ENCODE data around the gene UCK1.
"Not testable (repeated sequence)": the region's sequence is repeated elsewhere in the genome, so short reads cannot be mapped to it uniquely, and the experiment has no call there.

UCK1 gene

DNA sequence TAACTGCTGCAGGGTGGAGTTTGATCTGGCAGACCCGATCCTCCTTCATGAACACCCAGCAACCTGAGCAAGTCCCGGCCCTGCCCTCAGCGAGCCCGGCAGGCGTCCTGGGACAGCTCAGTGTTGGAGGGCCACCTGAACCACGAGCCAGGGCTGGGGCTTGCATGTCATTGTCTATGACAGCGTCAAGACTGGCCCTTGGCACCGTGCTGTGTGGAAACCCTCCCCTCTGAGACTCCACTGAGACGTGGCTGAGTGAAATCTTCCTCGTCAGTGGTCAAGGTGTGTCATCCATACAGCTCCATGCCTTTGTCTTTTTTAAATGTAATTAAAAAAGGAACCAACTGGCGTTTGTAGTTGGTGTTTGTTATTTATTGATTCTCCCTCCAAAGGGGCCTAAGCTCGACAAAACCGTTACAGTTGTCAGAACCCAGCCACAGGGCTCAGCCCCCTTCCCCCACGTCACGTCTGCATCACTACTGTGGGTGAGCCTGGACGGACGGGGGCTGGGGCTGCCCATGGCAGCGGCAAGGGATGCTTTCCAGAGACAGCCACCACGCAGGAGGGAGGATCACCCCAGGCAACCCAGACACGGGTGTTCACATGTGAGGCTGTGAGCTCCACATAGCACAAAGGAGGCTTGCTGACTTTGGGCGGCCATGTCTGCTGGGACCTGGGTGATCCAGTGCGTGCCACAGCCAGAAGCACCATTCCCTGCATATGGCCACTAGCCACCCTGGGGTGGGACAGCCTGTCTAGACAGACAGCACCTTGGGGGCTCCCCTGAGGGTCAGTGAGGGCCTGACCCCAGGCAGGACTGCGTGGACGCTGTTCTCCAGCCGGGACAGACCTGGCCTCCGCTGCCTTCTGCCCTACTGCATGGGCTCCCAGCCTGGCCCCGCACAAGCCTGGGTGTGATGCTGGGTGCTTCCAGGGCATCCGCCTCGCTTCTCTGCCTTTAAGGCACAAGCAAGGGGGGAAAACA lies 7.3 kb downstream of the UCK1 start:
- DNase-seq = no peak

DNA sequence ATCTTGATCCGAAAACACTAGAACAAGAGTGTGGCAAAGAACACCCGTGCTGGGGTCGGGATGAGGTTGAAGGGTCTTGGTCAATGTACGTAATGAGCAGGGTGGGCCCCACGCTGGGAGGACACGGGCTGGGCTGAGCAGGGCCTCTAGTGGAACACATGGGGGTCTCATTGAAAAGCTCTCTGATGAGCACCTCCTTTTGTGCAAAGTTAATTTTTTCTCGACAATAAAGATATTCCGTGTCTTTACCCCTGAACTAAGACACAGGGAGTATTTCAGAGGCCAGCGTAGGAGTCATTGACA lies 8.0 kb downstream of the UCK1 start:
- DNase-seq = no peak

DNA sequence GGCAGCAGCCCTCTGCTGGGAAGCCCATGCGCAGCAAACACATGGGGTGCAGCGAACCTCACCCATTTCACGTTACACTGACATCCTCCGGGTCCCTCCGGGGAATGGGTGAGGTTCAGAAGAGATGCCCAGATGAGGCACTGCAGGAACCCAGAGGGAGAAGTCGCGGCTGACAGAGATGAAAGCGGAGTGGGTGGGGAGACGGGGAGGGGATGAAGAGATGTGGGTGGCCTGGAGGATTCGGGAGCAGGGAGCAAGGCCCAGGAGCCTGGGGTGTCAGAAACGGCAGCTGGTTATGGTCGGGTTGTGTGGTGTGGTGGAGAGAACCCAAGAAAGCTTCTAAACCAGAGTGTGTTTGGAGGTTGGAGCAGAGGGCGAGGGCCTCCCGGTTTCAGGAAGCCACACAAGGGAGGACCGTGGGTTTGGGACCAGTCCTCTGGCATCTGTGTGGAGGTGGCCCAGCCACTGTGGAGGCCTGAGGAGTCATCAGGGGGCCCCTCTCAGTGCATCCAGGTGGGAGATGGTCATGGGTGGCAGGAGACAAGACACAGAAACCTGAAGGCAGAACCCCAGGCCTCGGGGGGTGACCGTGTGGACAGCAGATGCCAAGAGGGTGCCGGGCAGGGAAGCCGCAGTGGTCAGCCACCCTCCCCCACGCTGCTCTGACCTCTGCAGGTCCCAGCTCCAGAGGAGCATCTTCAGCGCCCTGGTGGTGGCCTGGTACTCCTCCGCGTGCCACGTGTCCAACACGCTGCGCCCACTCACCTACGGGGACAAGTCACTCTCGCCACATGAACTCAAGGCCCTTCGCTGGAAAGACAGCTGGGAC lies 8.6 kb downstream of the UCK1 start:
- DNase-seq = no peak

DNA sequence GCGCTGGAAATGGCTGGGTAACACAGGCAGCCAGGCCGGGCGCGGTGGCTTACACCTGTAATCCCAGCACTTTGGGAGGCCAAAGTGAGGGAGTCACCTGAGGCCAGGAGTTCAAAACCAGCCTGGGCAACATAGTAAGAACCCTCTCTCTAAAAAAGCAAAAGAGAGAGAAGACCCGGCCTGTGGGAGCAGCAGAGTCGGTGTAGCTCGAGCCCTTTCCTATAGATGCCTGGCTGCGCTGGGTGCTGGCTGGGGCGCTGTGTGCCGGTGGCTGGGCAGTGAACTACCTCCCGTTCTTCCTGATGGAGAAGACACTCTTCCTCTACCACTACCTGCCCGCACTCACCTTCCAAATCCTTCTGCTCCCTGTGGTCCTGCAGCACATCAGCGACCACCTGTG lies 9.2 kb downstream of the UCK1 start:
- no peak for DNase-seq

DNA sequence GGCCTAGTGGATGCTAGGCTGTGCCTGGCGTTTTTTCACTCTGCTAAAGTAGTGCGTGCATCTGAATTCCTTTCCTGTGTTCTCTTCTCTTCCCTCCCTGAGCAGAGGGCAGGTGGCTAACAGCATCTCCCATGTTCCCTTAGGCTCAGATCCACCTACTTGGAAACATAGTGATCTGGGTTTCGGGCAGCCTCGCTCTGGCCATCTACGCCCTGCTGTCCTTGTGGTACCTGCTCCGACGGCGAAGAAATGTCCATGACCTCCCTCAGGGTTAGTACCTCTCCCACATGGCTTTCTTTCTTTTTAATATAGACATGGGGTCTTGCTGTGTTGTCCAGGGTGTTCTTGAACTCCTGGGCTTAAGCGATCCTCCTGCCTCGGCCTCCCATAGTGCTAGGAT lies 9.9 kb downstream of the UCK1 start:
- no peak for DNase-seq

DNA sequence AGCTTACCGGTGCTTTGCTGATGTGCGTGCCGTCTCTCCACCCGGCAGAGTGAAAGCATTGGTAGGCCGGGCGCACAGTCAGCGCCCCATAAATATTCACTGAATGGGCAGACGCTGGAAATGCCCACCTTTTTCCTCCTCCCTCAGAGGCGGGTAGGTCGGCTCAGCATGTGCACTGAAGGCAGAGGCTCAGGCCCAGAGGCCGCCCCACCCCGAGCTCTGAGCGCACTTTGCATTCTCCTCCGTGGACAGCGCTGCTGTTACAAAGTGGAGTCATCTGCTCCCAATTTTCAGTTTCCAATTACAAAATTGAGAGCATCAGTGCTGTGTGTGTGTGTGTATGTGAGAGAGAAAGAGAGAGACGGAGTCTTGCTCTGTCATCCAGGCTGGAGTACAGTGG lies 10.6 kb downstream of the UCK1 start:
- DNase-seq = no peak

DNA sequence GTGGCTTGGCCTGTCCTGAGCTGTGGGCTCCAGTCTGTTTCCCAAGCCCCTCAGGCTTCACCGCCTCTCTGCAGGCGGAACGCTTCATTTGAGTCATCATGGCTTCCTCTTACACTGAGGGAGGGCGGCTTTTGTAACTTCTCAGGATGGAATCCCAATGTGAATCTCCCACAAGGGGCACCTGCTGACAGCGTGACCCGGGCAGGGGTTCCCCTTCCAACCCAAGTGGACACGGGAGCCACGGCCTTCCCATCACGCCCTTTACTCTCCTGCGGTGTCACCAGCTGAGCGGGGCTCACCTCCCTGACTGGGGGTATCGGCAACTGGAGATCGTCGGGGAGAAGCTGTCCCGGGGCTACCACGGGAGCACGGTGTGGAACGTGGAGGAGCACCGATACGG lies 12.5 kb downstream of the UCK1 start:
- DNase-seq = no peak

DNA sequence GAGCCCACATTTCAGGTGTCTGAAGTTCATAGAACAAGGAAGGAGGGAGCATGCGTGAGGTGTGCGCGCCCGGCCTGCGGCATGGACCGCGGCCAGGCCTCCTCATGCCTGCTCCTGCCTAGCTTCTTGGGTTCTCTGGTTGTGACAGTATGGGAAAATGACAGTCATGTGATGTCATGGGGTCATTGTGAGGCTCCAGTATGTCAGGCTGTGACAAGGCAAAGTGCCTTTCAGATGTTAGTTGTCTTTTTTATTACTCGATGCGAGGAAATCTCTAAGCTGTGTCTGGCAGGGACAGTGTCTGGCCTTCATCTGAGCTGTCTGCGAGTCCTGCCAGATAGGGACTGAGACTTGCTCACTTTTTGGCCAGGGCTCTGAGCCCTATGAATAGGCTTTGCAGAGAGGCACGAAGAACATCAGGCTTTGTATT lies 13.3 kb downstream of the UCK1 start:
- DNase-seq = no peak

DNA sequence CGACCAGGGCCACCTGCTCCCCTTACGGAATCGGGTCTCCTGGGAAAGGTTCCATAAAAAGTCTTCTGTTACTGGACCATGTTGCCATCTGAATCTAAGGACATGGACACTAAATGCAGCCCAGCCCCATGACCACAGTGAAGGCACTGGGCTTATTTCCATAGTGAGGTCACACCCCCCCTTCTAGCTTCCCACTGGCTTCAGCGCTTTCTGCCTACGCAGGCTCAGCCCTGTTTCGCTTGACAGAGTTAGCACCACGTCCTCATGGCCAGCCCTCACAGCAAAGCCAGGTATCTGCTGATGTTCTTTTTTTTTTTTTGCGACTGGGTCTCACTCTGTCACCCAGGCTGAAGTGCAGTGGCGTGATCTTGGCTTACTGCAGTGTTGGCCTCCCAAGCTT lies 14.1 kb downstream of the UCK1 start:
- DNase-seq = no peak

DNA sequence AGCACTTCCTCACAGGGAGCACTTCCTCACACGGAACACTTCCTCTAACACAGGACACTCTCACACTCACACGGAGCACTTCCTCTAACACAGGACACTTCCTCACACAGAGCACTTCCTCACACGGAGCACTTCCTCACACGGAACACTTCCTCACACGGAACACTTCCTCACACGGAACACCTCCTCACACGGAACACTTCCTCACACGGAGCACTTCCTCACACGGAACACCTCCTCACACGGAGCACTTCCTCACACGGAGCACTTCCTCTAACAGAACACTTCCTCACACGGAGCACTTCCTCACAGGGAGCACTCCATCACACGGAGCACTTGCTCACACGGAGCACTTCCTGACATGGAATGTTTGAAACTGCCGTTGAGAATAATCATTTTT lies 15.0 kb downstream of the UCK1 start:
- no peak for DNase-seq

DNA sequence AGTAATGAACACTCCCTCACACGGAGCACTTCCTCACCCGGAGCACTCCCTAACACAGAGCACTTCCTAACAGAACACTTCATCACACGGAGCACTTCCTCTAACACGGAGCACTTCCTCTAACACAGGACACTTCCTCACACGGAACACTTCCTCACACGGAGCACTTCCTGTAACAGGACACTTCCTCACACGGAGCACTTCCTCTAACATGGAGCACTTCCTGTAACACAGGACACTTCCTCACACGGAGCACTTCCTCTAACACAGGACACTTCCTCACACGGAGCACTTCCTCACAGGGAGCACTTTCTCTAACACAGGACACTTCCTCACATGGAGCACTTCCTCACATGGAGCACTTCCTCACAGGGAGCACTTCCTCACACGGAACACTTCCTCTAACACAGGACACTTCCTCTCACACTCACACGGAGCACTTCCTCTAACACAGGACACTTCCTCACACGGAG lies 15.5 kb downstream of the UCK1 start:
- DNase-seq = not testable (repeated sequence)

DNA sequence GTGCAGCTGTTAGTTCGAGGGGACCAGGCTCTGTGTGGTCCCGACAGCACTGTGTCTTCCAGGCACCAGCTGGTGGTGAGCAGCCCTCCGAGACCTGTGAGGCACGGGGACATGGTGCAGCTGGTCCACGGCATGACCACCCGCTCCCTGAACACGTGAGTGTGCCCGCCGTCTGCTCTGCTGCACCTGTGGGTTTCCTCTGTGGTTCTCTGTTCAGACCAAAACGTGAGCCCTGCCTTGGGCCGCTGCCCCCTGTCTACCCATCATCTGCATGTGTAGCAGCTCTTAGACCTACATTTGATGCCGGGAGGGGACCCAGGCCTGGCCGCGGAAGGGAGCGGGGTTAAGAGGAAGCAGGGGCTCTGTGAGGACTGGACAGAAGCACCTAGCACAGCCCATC lies 17.9 kb downstream of the UCK1 start:
- DNase-seq = no peak

DNA sequence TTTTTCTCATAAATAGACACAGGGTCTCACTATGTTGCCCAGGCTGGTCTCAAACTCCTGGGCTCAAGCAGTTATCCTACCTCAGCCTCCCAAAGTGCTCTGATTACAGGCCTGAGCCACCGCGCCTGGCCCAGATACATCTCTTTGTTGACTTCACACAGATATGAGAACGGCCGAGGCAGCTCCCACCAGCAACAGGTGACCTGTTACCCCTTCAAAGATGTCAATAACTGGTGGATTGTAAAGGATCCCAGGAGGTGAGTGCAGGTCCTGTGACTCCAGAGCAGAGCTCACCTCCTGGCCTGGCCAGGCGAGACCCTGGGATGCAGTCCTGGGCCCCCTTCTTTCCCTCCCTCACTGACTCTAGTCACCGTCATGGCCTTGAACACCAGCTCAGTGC lies 19.2 kb downstream of the UCK1 start:
- DNase-seq = no peak

DNA sequence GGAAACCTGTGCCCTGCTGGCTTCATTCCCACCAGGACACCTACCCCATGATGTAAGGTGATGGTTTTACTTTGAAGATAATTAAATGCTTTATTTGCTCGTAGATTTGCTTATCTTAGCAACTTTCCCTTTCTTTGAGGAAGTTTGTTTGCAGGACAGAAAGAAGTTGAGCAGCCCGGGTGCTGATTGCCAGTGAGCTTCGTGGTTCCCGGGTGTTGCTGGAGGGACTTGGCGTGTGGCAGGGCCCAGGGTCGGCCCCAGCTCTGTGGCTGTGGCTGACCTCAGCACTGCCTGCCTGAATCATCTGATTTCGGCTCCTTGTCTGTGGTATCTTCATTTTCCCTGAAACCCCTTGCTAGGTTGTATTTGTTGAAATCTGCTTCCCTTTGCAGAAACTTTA lies 19.6 kb downstream of the UCK1 start:
- DNase-seq = no peak

DNA sequence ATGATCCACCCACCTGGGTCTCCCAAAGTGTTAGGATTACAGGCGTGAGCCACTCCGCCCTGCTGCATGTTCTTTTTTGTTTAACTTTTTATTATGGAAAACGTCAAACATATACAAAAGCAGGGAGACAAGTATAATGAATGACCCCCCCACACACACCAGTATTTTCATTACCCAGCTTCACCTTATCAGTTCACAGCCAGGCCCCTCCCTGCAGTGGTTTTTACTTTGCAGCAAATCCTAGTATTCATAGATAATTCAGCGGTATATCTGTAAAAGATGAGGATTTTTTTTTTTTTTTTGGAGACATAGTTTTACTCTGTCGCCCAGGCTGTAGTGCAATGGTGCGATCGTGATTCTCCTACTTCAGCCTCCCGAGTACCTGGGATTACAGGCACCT lies 26.1 kb downstream of the UCK1 start:
- no peak for DNase-seq

DNA sequence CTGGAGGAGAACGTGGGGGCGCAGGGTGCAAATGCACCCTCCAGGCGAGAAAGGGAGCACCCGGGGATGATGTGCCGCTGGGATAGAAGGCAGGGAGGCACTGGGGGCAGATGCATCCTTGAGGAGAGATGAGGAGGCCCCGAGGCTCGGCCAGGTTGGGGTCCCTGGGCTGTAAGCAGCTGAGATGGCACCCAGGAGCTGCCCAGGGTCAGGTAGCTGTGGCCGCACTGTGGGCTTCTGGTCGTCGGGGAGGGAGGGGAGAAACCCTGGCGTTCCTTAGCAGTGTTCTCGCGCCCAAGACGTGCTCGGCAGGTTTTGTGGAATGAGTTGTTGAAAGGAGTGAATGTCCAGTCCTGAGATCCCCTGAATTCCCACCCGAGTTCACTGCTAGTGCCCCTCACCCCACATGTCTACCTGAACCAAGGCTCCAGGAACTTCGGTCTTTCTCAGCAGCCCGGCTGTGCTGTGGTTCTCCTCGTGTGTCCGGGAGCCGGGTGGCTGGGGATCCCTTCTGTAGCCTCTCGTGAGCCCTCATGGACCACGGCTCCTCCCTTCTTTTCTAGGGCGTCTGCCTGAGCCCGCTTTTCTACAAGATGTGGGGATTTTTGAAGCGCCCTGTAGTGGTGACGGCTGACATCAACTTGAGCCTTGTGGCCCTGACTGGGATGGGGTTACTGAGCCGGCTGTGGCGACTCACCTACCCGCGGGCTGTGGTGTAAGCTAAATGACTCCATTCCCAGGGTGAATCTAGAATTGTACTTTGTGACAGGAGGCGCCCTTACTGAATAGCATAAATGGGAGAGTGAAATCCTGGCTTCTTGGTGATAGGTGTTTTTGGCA lies 27.2 kb downstream of the UCK1 start:
- DNase-seq = peak; percentile 43

DNA sequence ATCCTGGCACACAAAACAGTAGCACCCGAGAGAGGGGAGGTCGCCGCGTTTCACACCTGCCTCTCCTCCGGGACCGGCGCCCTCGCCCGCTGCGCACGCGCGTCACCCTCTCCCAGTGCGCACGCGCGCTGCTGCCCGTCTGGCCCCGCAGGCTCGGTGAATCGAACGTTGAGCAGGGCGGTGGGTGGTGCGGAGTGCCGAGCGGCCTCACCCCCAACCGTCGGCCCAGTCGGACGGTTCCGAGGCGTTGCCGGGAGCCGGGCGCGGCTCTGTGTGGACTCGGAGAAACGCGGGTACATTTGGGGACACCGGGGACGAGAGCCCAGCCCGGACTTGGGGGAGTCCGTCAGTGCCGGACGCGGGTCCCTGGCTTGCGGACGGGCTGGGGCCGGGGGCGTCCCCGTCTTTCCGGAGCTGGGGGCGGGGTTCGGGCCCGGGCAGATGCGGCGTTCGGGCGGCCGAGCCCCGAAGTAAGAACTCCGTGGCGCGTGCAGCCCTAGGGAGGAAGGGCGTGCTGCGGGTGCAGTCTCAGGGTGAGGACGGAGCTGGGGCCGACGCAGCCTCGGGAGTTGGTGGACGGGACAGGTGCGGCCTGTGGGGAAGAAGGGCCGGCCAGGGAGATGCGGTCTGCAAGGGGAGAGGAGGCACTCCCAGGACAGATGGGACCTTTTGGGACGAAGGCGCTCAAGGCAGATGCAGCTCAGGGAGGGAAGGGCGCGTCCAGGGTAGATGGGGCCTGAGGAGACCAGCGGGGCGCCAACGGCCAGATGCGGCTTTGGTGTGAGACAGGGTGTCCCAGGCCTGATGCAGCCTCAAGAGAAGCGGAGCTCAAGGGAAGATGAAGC lies 28.1 kb downstream of the UCK1 start, which contains the start of gene POMT1:
Gene POMT1 (plus strand): TSS at position 138 of the 845 bp plus-strand sequence. CDS start 1,301 bp downstream, outside the sequence.
- peak; percentile 96 for DNase-seq

DNA sequence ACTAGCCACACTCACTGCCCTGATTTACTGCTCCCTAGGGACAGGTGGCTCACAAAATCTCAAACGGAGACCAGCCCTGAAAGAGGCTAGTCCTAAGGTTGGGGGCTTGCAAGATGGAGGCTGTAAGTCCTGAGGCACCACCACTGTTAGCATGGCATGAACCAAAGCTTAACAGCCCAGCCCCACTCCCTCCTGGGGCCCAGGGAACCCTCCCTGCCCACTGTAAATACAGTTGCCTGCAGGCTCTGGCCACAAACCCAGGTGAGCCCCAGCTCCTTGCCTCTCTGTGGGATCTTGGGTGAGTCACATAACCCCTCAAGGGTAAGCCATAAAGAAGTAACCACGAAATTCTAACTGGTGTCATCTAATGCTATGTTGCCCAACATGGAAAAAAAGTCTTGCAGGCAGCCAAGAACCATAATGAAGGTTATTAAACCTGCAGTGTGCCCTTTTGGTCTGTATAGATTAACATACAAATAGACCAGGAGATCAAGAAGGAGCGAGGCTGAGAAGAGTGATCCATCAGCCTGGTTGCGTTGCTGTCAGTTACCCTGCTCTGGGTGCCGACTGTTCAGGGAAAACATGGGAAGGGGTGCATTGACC lies 30.0 kb downstream of the UCK1 start:
- DNase-seq = peak; percentile 20

DNA sequence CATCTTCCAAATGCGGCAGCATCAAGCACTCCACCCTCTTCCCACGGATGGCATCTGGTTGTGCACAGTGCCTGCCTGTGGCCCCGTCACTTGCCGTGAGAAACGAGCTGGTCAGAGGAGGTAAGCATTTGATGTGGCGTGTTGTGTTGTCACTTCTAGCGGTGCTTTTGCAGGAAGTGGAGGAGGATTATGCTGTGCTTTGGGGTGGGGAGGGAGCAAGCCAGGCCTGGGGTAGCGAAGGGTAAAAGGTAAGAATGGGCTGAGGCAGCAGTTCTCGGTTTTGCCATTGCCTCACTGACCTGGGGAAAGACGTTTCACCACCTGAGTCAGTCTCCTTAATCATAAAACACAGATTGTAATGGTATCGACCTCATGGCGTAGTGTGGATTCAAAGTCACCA lies 30.7 kb downstream of the UCK1 start:
- DNase-seq = no peak

DNA sequence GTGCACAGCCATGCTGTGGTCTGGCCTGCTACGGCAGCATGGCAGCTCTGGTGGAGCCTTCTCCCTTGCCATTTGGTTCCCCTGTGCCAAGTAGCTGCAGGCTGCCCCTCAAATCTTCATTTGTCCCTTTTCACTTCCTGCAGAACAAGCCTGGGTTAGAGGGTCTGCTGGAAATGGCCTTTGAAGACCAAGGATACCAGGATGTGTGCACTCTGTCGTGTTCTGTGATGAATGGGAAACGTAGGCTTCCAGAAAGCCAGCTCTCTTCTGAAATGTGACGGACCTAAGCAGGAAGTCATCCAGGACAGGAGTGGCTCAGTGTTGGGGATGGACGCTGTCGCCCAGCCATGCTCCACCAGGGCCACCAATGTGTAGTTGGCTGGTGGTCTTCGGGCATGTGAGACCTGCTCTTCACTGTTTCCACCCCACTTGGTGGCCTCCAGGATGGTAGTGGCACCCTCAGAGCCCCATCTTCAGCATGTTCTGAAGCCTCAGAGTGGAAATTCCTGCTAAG lies 31.8 kb downstream of the UCK1 start:
- no peak for DNase-seq

DNA sequence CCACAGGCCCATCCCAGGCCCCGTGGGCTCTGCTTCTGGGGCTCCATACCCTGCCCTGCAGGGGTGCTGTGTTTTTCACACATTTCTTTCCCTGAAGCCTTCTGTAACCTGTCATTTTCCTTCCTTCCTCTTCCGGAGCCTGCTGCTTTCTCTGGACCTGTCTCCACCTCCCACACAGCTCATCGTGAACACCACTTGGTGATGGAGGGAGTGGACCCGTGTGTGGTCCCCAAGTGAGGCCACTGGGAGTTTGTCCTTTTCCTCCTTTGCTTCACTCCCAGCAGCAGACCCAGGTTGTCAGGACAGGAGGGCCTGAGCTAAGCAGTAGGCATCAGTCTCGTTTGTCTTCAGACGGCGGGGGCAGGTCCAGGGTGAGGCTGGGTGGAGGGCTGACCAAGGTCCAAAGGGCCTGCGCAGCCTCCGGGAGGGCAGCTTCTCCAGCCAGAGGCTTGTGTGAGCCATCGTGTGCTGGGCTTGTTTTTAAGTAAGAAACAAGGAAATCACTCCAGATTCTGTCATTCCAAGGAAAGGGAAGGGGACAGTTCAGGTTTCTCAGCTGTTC lies 34.1 kb downstream of the UCK1 start:
- DNase-seq = no peak
